Gastroesophageal sphincter (tissue), 4 donors: ENCODE measurements around the gene BMPR2. TPM values are rescaled to one million over a fixed set of nuclear protein-coding genes. Genes with fewer than 3 reads are reported as not detected.

Experiments
- ATAC-seq: fragments of 150-250 bp; one replicate; pipeline ENCODE4 v1.9.1; 2016; ENCODE audit warnings: mild to moderate bottlenecking, moderate library complexity
- H3K27ac ChIP-seq, 4 donors: fragments of 200-600 bp; sonication (generic) in 3 of 4; 1 replicate in 3 of 4; 2 replicates in 1 of 4; pipeline ENCODE4 v1.5.1; 2016 to 2019
- H3K27me3 ChIP-seq: fragments of 200-600 bp; sonication (generic); one replicate; pipeline ENCODE4 v1.5.1; 2019
- H3K36me3 ChIP-seq, 2 donors: fragments of 200-600 bp; sonication (generic); one replicate each; pipeline ENCODE4 v1.5.1; 2019; ENCODE audit warnings: control low read depth in 1 of 2
- H3K4me1 ChIP-seq, 3 donors: fragments of 200-600 bp; sonication (generic); 1 replicate in 2 of 3; 2 replicates in 1 of 3; pipeline ENCODE4 v1.5.1; 2016 to 2019; ENCODE audit warnings: control low read depth in 2 of 3
- H3K4me3 ChIP-seq, 2 donors: fragments of 200-600 bp; sonication (generic); one replicate each; pipeline ENCODE4 v1.5.1; 2019; ENCODE audit warnings: mild to moderate bottlenecking in 1 of 2, moderate library complexity in 1 of 2
- H3K9me3 ChIP-seq, 3 donors: fragments of 200-600 bp; sonication (generic); one replicate each; pipeline ENCODE4 v1.5.1; 2017 to 2019; ENCODE audit warnings: control low read depth in 2 of 3
- CTCF ChIP-seq, 4 experiments: fragments of 200-600 bp in 2 of 4; fragments of 450-650 bp in 2 of 4; sonication (generic) in 1 of 4; IDR thresholded peaks; one replicate each; pipeline ENCODE4 v1.5.1; 2017 to 2019; ENCODE audit warnings: antibody characterized with exemption in 4 of 4, mild to moderate bottlenecking in 2 of 4, moderate library complexity in 2 of 4
- EP300 ChIP-seq: sonication (generic); formaldehyde crosslinking; IDR thresholded peaks from one replicate; pipeline ENCODE4 v1.6.1; 2017; ENCODE audit warnings: antibody characterized with exemption, mild to moderate bottlenecking
- POLR2A ChIP-seq, 2 donors: fragments of 450-650 bp; IDR thresholded peaks; one replicate each; pipeline ENCODE4 v1.6.1; 2017; ENCODE audit warnings: antibody characterized with exemption in 2 of 2, mild to moderate bottlenecking in 2 of 2, moderate library complexity in 1 of 2
- POLR2AphosphoS5 ChIP-seq: sonication (generic); formaldehyde crosslinking; IDR thresholded peaks from one replicate; pipeline ENCODE4 v1.6.1; 2017; ENCODE audit warnings: antibody characterized with exemption
- WGBS, 2 donors: methylation state at CpG; one replicate each; pipeline ENCODE4 v1.1.5; 2018; ENCODE audit warnings: low coverage in 1 of 2; 5-methylcytosine and 5-hydroxymethylcytosine counted together
- total RNA-seq, 4 donors: library from RNA; depleted of rRNA; stranded (reverse); fragments of >200 nt; gene quantifications; one replicate each; pipeline ENCODE4 v1.1.0, GENCODE V29; 2016

Gene BMPR2
- total RNA-seq, 4 donors from 2014 or later: 53.4 to 86.9 (median 70.0) TPM

DNA sequence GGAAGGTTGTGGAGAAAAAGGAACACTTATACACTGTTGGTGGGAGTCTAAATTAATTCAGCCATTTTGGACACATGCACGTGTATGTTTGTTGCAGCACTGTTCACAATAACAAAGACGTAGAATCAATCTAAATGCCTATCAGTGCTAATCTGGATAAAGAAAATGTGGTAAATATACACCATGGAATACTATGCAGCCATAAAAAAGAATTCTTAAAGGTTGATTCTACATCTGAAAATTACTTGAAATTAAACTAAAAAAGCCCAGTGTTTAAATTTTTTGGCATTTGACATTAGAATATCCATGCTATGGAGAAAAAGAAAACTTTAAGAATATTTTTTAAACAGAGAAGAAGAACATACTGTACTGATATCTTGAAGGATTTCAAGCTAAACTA lies 84.0 kb downstream of the BMPR2 start:
- Histone ChIP-seq H3K4me3 (no peak overlapping the region), H3K4me1 (peaks cover 0 to 16% (median 0%) of the 10 kb centered on the region in 3 donors), H3K27me3 (no peaks in the 10 kb centered on the region), H3K27ac (no peak overlapping the region), H3K36me3 (peaks cover 0 to 4% of the 10 kb centered on the region in 2 donors), H3K9me3 (no peaks in the 10 kb centered on the region)
- TF ChIP-seq EP300 (no peak), CTCF (IDR thresholded peaks at IDR 0.05) (no peak), POLR2AphosphoS5 (no peak), POLR2A (IDR thresholded peaks at IDR 0.05) (no peak)
- ATAC-seq: no peak
- 69 to 100% methylated on average over 2 of the region's 2 CpGs for WGBS, 2 donors

DNA sequence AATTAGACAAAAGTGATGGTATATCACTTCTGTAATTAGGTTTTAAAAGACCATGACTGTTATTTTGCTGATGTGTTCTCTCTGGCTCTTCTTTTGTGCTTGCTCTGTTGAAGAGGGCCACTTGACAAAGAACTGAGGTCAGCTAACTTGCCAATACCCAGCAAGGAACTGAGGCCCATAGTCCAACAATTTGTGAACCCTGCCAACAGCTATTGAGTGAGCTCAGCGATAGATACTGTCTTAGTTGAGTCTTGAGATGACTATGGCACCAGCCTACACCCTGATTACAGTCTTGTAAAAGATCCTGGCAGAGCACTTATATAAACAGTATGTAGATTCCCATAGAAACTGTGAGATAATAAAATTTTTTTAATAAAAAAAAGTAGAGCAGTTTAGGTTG lies 103.0 kb downstream of the BMPR2 start:
- no peaks in the 10 kb centered on the region for H3K9me3 ChIP-seq
- WGBS, 2 donors: 100% methylated on average over 1 of the region's 1 CpG
- H3K4me3 ChIP-seq: no peak overlapping the region
- H3K27me3 ChIP-seq: no peaks in the 10 kb centered on the region
- peaks cover 0 to 12% of the 10 kb centered on the region in 2 donors for H3K36me3 ChIP-seq
- TF ChIP-seq POLR2A (IDR thresholded peaks at IDR 0.05) (no peak), POLR2AphosphoS5 (no peak), EP300 (no peak), CTCF (IDR thresholded peaks at IDR 0.05) (no peak)
- no peak overlapping the region for H3K27ac ChIP-seq
- no peaks in the 10 kb centered on the region for H3K4me1 ChIP-seq
- no peak for ATAC-seq

- 94 to 100% methylated on average over 1 of the region's 1 CpG for WGBS, 2 donors
- ATAC-seq: no peak
- Histone ChIP-seq H3K4me3 (no peak overlapping the region), H3K27me3 (no peaks in the 10 kb centered on the region), H3K27ac (no peak overlapping the region), H3K36me3 (peaks cover 0 to 12% of the 10 kb centered on the region in 2 donors), H3K4me1 (no peaks in the 10 kb centered on the region), H3K9me3 (no peaks in the 10 kb centered on the region)
- TF ChIP-seq POLR2A (IDR thresholded peaks at IDR 0.05) (no peak), EP300 (no peak), CTCF (IDR thresholded peaks at IDR 0.05) (no peak), POLR2AphosphoS5 (no peak)
Measured at GRCh38 chr2:202479610-202480009, 103.5 kb downstream of the BMPR2 start.

- Histone ChIP-seq H3K4me1 (peaks cover 0 to 16% (median 0%) of the 10 kb centered on the region in 3 donors), H3K36me3 (peaks cover 0 to 12% of the 10 kb centered on the region in 2 donors), H3K4me3 (no peak overlapping the region), H3K27me3 (no peaks in the 10 kb centered on the region), H3K27ac (no peak overlapping the region), H3K9me3 (no peaks in the 10 kb centered on the region)
- 86 to 92% methylated on average over 2 to 7 of the region's 8 CpGs for WGBS, 2 donors
- no peak for ATAC-seq
- TF ChIP-seq POLR2A (IDR thresholded peaks at IDR 0.05) (no peak), POLR2AphosphoS5 (no peak)
Measured at GRCh38 chr2:202486351-202486750, 110.2 kb downstream of the BMPR2 start.

GRCh38 chr2:202488671-202489070 lies 112.5 kb downstream of the BMPR2 start:
- Histone ChIP-seq H3K27me3 (no peaks in the 10 kb centered on the region), H3K36me3 (peaks cover 0 to 11% of the 10 kb centered on the region in 2 donors), H3K4me1 (peaks cover 0 to 23% (median 0%) of the 10 kb centered on the region in 3 donors), H3K9me3 (no peaks in the 10 kb centered on the region), H3K27ac (no peak overlapping the region), H3K4me3 (no peak overlapping the region)
- TF ChIP-seq EP300 (no peak), POLR2AphosphoS5 (no peak), POLR2A (IDR thresholded peaks at IDR 0.05) (no peak), CTCF (IDR thresholded peaks at IDR 0.05) (no peak)
- 100% methylated on average over 1 to 2 of the region's 3 CpGs for WGBS, 2 donors
- ATAC-seq: no peak
